Measurements from ENCODE around the gene ARHGEF28.

The ARHGEF28 gene

GRCh38 chr5:73822278-73822988, 196.4 kb downstream of the ARHGEF28 start:
- no peak for DNase-seq

- no peak for DNase-seq
Observed at GRCh38 chr5:73822989-73823339, 197.0 kb downstream of the ARHGEF28 start.

- no peak for DNase-seq
Observed at GRCh38 chr5:73823508-73823925, 197.5 kb downstream of the ARHGEF28 start.

- DNase-seq, result no peak
Observed at GRCh38 chr5:73825199-73825598, 199.2 kb downstream of the ARHGEF28 start.

- DNase-seq, result no peak
Observed at GRCh38 chr5:73825736-73826135, 199.7 kb downstream of the ARHGEF28 start.

- DNase-seq, result no peak
Observed at GRCh38 chr5:73826301-73827105, 200.5 kb downstream of the ARHGEF28 start.

GRCh38 chr5:73827106-73827450, 201.1 kb downstream of the ARHGEF28 start:
- DNase-seq, result no peak

GRCh38 chr5:73828465-73828864, 202.5 kb downstream of the ARHGEF28 start:
- DNase-seq, result no peak

GRCh38 chr5:73830646-73831045, 204.7 kb downstream of the ARHGEF28 start:
- no peak for DNase-seq

- DNase-seq, result no peak
Observed at GRCh38 chr5:73831066-73831465, 205.1 kb downstream of the ARHGEF28 start.

- DNase-seq, result no peak
Observed at GRCh38 chr5:73834693-73835092, 208.7 kb downstream of the ARHGEF28 start.

- DNase-seq, result no peak
Observed at GRCh38 chr5:73835726-73836125, 209.7 kb downstream of the ARHGEF28 start.

GRCh38 chr5:73836607-73837006, 210.6 kb downstream of the ARHGEF28 start:
- no peak for DNase-seq

GRCh38 chr5:73838901-73839300, 212.9 kb downstream of the ARHGEF28 start:
- DNase-seq, result no peak

- no peak for DNase-seq
Observed at GRCh38 chr5:73841641-73842040, 215.6 kb downstream of the ARHGEF28 start.

GRCh38 chr5:73844165-73844564, 218.2 kb downstream of the ARHGEF28 start:
- no peak for DNase-seq

GRCh38 chr5:73851471-73852181, 225.6 kb downstream of the ARHGEF28 start:
- no peak for DNase-seq

- DNase-seq, result no peak
Observed at GRCh38 chr5:73853091-73853490, 227.1 kb downstream of the ARHGEF28 start.

GRCh38 chr5:73856997-73857396, 231.0 kb downstream of the ARHGEF28 start:
- DNase-seq, result no peak

GRCh38 chr5:73857446-73857845, 231.4 kb downstream of the ARHGEF28 start:
- no peak for DNase-seq

GRCh38 chr5:73858054-73858453, 232.1 kb downstream of the ARHGEF28 start:
- no peak for DNase-seq

- DNase-seq, result no peak
Observed at GRCh38 chr5:73858776-73859175, 232.8 kb downstream of the ARHGEF28 start.

- DNase-seq, result no peak
Observed at GRCh38 chr5:73859696-73860095, 233.7 kb downstream of the ARHGEF28 start.
